ENCODE measurements around the gene ID2.

- TF ChIP-seq CTCF (IDR thresholded peaks at IDR 0.05), result no peak
- TF ChIP-seq POLR2A (IDR thresholded peaks at IDR 0.05), result no peak
These were observed 38.9 kb downstream of the ID2 start for GRCh38 chr2:8720741-8721140.
